Measurements from ENCODE around the gene TXNRD3.

The TXNRD3 gene

DNA sequence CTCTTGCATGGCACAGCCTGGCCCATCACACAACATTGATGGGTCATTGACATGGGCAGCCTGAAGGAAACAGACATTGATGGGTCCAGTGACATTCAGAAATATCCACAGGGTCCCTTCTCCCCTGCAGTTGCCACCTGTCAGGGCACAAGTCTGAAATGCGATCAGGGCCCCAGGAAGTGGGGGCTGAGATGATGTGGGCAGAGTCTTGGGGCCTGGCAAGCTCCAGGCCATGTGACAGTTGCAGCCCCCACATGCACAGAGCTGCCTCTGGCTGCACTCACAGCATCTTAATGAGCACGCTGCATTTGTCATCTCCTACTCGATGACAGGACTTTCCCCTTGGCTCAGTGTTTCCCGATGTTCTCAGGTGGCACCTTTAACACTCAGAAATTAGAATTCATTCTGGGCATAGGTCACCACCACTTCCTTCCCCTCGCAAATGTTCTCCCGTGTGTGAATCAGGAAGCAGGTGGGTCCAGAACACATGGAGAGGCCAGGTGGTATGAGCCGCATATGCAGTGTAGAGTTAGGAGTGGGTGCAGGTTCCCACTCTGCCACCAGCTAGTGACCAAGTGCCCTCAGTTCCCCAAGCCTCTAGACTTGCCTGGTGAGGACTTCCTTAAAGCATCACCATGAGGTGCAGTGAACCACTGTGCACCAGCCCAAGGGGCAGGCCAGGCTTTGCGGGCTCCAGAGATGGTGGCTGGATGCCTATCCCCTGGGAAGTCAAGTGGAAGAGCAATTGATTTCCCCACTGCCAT, 1.6 kb upstream of the TXNRD3 start:
- TF ChIP-seq, protein P1, sequence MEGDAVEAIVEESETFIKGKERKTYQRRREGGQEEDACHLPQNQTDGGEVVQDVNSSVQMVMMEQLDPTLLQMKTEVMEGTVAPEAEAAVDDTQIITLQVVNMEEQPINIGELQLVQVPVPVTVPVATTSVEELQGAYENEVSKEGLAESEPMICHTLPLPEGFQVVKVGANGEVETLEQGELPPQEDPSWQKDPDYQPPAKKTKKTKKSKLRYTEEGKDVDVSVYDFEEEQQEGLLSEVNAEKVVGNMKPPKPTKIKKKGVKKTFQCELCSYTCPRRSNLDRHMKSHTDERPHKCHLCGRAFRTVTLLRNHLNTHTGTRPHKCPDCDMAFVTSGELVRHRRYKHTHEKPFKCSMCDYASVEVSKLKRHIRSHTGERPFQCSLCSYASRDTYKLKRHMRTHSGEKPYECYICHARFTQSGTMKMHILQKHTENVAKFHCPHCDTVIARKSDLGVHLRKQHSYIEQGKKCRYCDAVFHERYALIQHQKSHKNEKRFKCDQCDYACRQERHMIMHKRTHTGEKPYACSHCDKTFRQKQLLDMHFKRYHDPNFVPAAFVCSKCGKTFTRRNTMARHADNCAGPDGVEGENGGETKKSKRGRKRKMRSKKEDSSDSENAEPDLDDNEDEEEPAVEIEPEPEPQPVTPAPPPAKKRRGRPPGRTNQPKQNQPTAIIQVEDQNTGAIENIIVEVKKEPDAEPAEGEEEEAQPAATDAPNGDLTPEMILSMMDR (IDR thresholded peaks at IDR 0.05; ENCODE audit: low read depth, low read length, missing control alignments), result no peak
- in situ Hi-C loops (cut with HindIII; ENCODE audit: low sequenced_read_pairs), result no loop called here
- H3K4me3 ChIP-seq (ENCODE audit: low read depth, low read length), result no peak overlapping the region
- DNase-seq (ENCODE audit: low read depth), result no peak

- in situ Hi-C loops (cut with HindIII; ENCODE audit: low sequenced_read_pairs), result no loop called here
- DNase-seq (ENCODE audit: low read depth), result no peak
- H3K4me3 ChIP-seq (ENCODE audit: low read depth, low read length), result no peak overlapping the region
Observed at GRCh38 chr3:126655887-126656286, 963 bp upstream of the TXNRD3 start.

GRCh38 chr3:126649556-126650092, 5.3 kb downstream of the TXNRD3 start:
- TF ChIP-seq, protein P1 (IDR thresholded peaks at IDR 0.05; ENCODE audit: low read depth, low read length, missing control alignments), result no peak
- in situ Hi-C loops (cut with HindIII; ENCODE audit: low sequenced_read_pairs), result no loop called here
- no peak overlapping the region for H3K4me3 ChIP-seq (ENCODE audit: low read depth, low read length)
- DNase-seq (ENCODE audit: low read depth), result no peak

More at GRCh38 chr3:126655887-126656286, 963 bp upstream of the TXNRD3 start:
- TF ChIP-seq, protein P1 (IDR thresholded peaks at IDR 0.05; ENCODE audit: low read depth, low read length, missing control alignments), result no peak

DNA sequence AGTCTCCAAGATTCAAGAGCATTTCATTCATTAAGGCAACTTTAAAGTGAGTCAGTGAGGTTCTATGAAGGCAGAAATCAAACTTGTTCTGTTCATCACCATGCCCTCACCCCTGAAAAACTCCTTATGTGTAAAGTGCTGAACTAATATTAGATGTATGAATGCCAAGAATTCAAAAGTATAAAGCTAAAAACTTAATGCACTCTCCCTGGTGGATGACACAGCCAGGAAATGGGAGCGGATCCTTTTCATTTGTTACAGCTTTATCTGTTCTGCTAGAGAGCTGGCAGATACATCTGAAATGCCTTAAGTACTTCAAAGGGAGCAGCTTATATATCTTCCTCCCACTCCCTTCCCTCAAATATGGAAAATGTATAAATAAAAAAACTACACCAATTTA, 8.2 kb downstream of the TXNRD3 start:
- H3K4me3 ChIP-seq (ENCODE audit: low read depth, low read length), result no peak overlapping the region
- TF ChIP-seq, protein P1 (IDR thresholded peaks at IDR 0.05; ENCODE audit: low read depth, low read length, missing control alignments), result no peak
- no peak for DNase-seq (ENCODE audit: low read depth)
- in situ Hi-C loops (cut with HindIII; ENCODE audit: low sequenced_read_pairs), result no loop called here

GRCh38 chr3:126644615-126645014, 10.3 kb downstream of the TXNRD3 start:
- TF ChIP-seq, protein P1 (IDR thresholded peaks at IDR 0.05; ENCODE audit: low read depth, low read length, missing control alignments), result no peak
- no peak overlapping the region for H3K4me3 ChIP-seq (ENCODE audit: low read depth, low read length)
- no peak for DNase-seq (ENCODE audit: low read depth)
- in situ Hi-C loops (cut with HindIII; ENCODE audit: low sequenced_read_pairs), result no loop called here

DNA sequence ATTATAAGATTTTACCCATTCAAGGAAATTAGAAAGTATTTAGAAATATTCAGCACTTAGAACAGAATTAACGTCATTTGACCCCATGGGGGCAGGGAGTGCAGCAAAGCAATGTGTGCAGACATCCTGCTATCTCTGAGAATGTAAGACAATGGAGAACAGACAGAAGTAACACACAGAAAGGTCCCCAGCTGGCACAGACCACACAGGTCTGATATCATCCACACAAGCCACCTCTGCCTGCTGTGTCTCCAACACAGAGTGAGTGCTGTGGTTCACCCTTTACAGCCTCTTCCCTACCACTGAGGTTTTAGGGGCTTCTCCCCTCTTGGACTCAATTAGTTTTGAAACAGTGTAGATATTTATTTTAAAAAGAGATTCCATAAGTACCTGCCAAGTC, 16.1 kb downstream of the TXNRD3 start:
- no peak for DNase-seq (ENCODE audit: low read depth)
- no peak overlapping the region for H3K4me3 ChIP-seq (ENCODE audit: low read depth, low read length)
- in situ Hi-C loops (cut with HindIII; ENCODE audit: low sequenced_read_pairs), result no loop called here
- TF ChIP-seq, protein P1 (IDR thresholded peaks at IDR 0.05; ENCODE audit: low read depth, low read length, missing control alignments), result no peak
